Endothelial cell (in vitro differentiated cells): ENCODE measurements around the gene COL4A3. TPM values are rescaled to one million over a fixed set of nuclear protein-coding genes. Genes with fewer than 3 reads are reported as not detected.

Source experiments
- DNase-seq: peaks from one replicate; pipeline ENCODE4 v3.0.0; 2021; ENCODE audit warnings: low spot score
- H3K27ac Mint-ChIP-seq: one replicate; pipeline ENCODE4 v1.8.0; 2021; ENCODE audit warnings: mixed read lengths, inconsistent platforms; ENCODE audit not compliant: unreplicated experiment
- H3K27me3 Mint-ChIP-seq: one replicate; pipeline ENCODE4 v1.8.0; 2021; ENCODE audit warnings: mild to moderate bottlenecking, moderate library complexity, mixed read lengths, inconsistent platforms; ENCODE audit not compliant: unreplicated experiment
- H3K36me3 Mint-ChIP-seq: one replicate; pipeline ENCODE4 v1.8.0; 2021; ENCODE audit warnings: mild to moderate bottlenecking, low read depth, mixed read lengths, inconsistent platforms; ENCODE audit not compliant: unreplicated experiment
- H3K4me1 Mint-ChIP-seq: one replicate; pipeline ENCODE4 v1.8.0; 2021; ENCODE audit warnings: mild to moderate bottlenecking, mixed read lengths, inconsistent platforms; ENCODE audit not compliant: unreplicated experiment
- H3K4me3 Mint-ChIP-seq: one replicate; pipeline ENCODE4 v1.8.0; 2021; ENCODE audit warnings: mild to moderate bottlenecking, mixed read lengths, inconsistent platforms; ENCODE audit not compliant: unreplicated experiment
- H3K9me3 Mint-ChIP-seq: one replicate; pipeline ENCODE4 v1.8.0; 2021; ENCODE audit warnings: mixed read lengths, inconsistent platforms; ENCODE audit not compliant: unreplicated experiment
- CTCF ChIP-seq: fragments of 200-600 bp; sonication (generic); IDR thresholded peaks from one replicate; pipeline ENCODE4 v1.5.0; 2021; ENCODE audit warnings: antibody characterized with exemption; ENCODE audit not compliant: unreplicated experiment
- total RNA-seq: library from RNA; stranded (reverse); fragmentation: NEBNext Ultra II Directional; extraction: Animal tissue kit (Norgen Biotek cat#: 25700); gene quantifications from one replicate; pipeline ENCODE4 v1.2.1, GENCODE V29; 2021; ENCODE audit not compliant: unreplicated experiment

The COL4A3 gene
- total RNA-seq, 1 donor from 2014 or later: not detected

GRCh38 chr2:227230151-227230550, 65.7 kb downstream of the COL4A3 start:
- Mint-ChIP-seq H3K4me1 (no peaks in the 10 kb centered on the region), H3K4me3 (no peak overlapping the region), H3K9me3 (no peaks in the 10 kb centered on the region), H3K27me3 (peaks cover 2% of the 10 kb centered on the region), H3K36me3 (no peaks in the 10 kb centered on the region), H3K27ac (no peak overlapping the region)
- no peak for TF ChIP-seq CTCF
- no peak for DNase-seq

GRCh38 chr2:227234429-227234828, 70.0 kb downstream of the COL4A3 start:
- no peak overlapping the region for H3K4me3 Mint-ChIP-seq
- no peaks in the 10 kb centered on the region for H3K36me3 Mint-ChIP-seq
- TF ChIP-seq CTCF: no peak

GRCh38 chr2:227237786-227238185, 73.4 kb downstream of the COL4A3 start:
- no peak overlapping the region for H3K4me3 Mint-ChIP-seq
- no peaks in the 10 kb centered on the region for H3K4me1 Mint-ChIP-seq
- H3K27me3 Mint-ChIP-seq: peaks cover 2% of the 10 kb centered on the region
- H3K36me3 Mint-ChIP-seq: no peaks in the 10 kb centered on the region
- no peak overlapping the region for H3K27ac Mint-ChIP-seq
- no peak for TF ChIP-seq CTCF
- no peaks in the 10 kb centered on the region for H3K9me3 Mint-ChIP-seq
- DNase-seq: no peak

More at GRCh38 chr2:227234429-227234828, 70.0 kb downstream of the COL4A3 start:
- no peaks in the 10 kb centered on the region for H3K4me1 Mint-ChIP-seq
- no peaks in the 10 kb centered on the region for H3K9me3 Mint-ChIP-seq
- H3K27ac Mint-ChIP-seq: no peak overlapping the region
- DNase-seq: no peak
- peaks cover 2% of the 10 kb centered on the region for H3K27me3 Mint-ChIP-seq

- DNase-seq: peak; percentile 77
- H3K27ac Mint-ChIP-seq: no peak overlapping the region
- peak; percentile 98 for TF ChIP-seq CTCF
- peaks cover 2% of the 10 kb centered on the region for H3K27me3 Mint-ChIP-seq
- no peaks in the 10 kb centered on the region for H3K36me3 Mint-ChIP-seq
- H3K4me1 Mint-ChIP-seq: no peaks in the 10 kb centered on the region
- no peaks in the 10 kb centered on the region for H3K9me3 Mint-ChIP-seq
- H3K4me3 Mint-ChIP-seq: no peak overlapping the region
Measured at GRCh38 chr2:227238238-227239237, 74.1 kb downstream of the COL4A3 start.

GRCh38 chr2:227241005-227241404, 76.6 kb downstream of the COL4A3 start:
- no peak for DNase-seq
- H3K36me3 Mint-ChIP-seq: no peaks in the 10 kb centered on the region
- no peaks in the 10 kb centered on the region for H3K4me1 Mint-ChIP-seq
- no peak overlapping the region for H3K4me3 Mint-ChIP-seq
- no peaks in the 10 kb centered on the region for H3K9me3 Mint-ChIP-seq
- H3K27ac Mint-ChIP-seq: no peak overlapping the region
- no peaks in the 10 kb centered on the region for H3K27me3 Mint-ChIP-seq
- TF ChIP-seq CTCF: no peak
